GM12891 (cell line): ENCODE measurements around the gene TUBA8.

ENCODE experiments used
- POLR2A ChIP-seq: IDR thresholded peaks from 2 replicates; pipeline ENCODE4 v1.6.1; 2011; ENCODE audit warnings: low read depth, low read length, control low read depth
- POLR2AphosphoS5 ChIP-seq: IDR thresholded peaks from 2 replicates; pipeline ENCODE4 v1.6.1; 2011; ENCODE audit warnings: low read depth, low read length, control low read depth
- TAF1 ChIP-seq: IDR thresholded peaks from 2 replicates; pipeline ENCODE4 v1.6.1; 2011; ENCODE audit warnings: low read depth, low read length, control low read depth

- TF ChIP-seq POLR2A (no peak), POLR2AphosphoS5 (no peak), TAF1 (no peak)
Observed at GRCh38 chr22:18108187-18108586, 2.4 kb upstream of the TUBA8 start.
